HG03565 (cell line): ENCODE measurements around the gene DNAJC9.
"Not testable (repeated sequence)": the region's sequence is repeated elsewhere in the genome, so short reads cannot be mapped to it uniquely, and the experiment has no call there.

ENCODE experiments used
- ATAC-seq: cut with Tn5 transposase; IDR thresholded peaks from one replicate; pipeline ENCODE4 v1.9.1; 2021; ENCODE audit warnings: mild to moderate bottlenecking, moderate library complexity; ENCODE audit not compliant: unreplicated experiment

DNAJC9 gene, protein sequence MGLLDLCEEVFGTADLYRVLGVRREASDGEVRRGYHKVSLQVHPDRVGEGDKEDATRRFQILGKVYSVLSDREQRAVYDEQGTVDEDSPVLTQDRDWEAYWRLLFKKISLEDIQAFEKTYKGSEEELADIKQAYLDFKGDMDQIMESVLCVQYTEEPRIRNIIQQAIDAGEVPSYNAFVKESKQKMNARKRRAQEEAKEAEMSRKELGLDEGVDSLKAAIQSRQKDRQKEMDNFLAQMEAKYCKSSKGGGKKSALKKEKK

GRCh38 chr10:73246646-73247508, at the start of gene DNAJC9:
Gene DNAJC9, minus strand, starts transcription at chr10:73247255. Its CDS starts 66 bp downstream, at chr10:73247189.
- ATAC-seq = peak; percentile 73

DNA sequence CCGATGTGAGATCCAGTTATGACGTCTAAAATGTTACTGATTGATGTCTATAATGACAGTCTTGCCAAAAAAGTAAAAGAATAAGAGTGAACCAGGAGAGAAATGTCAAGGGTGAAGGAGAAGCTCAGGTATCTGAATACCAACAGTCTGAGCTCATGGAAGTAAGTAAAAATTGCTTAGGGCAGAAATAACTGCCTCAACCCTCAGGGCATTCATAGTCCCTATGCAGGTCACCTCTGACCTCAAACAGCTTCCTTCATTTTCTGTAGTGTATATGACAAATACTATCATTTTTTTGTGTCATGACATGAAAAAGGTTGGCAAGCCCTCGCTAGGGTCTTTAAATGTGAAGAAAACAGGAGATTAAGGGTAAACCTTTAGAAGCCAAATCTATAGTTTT, 46.4 kb upstream of the DNAJC9 start:
- no peak for ATAC-seq

GRCh38 chr10:73289958-73290357, 42.9 kb upstream of the DNAJC9 start:
- ATAC-seq = no peak

DNA sequence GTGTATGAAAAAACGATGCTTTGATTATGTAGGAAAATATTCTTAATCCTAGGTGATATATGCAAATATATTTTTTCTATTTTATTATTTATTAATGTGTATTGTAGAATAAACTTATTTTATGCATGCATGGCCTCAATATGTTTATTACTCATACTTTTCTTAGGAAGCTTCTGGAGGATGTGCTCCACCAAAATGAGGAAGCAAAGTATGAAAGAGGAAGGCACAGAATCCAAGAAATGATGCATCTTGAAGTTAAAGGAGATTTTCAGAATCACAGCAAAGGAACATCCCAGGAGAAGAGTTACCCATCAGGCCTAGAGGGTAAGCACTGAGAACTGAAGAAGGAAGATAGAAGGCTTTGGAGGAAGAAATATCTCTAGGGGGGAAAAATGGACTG, 40.4 kb upstream of the DNAJC9 start:
- ATAC-seq = no peak

GRCh38 chr10:73281097-73281496, 34.0 kb upstream of the DNAJC9 start:
- no peak for ATAC-seq

DNA sequence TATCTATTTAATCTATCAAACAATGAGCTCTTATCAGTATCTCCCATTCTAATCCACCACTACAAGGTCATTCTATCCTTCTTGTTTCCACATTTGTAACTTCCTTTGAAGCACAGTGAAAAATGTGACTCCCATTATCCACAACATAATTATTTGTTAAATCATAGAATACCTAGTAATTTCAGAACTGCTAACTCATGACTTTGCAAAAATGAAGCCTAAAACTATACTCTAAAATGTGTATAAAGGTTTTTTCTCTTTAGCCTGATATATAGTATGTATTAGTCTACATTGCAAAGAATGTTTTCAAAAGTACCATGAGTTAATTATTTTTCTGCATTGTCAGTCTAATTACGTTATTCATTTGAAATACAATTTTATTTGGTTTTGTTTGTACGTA, 17.4 kb upstream of the DNAJC9 start:
- no peak for ATAC-seq

GRCh38 chr10:73263693-73264347, 16.8 kb upstream of the DNAJC9 start:
- no peak for ATAC-seq

DNA sequence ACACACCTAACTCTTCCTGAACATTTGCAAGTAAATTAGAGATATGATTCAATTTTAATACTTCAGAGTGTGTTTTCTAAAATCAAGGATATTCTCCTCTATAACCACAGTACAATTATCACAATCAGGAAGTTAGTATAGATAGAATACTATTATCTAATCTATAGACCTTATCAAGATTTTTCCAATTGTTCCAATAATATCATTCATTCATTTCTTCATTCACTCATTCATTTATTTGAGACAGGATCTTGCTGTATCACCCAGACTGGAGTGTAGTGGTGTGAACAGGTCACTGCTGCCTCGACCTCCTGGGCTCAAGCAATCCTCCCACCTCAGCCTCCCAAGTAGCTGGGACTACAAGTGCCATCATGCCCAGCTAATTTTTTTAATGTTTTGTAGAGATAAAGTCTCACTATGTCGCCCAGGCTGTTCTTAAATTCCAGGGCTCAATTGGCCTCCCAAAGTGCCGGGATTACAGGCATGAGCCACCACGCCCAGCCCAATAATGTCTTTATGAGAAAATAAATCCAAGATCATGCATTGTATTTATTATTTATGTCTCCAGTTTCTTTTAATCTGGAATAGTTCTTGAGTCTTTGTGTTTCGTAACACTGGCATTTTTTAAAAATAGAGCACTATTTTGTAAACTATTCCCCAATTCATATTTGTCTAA, 16.0 kb upstream of the DNAJC9 start:
- no peak for ATAC-seq

DNA sequence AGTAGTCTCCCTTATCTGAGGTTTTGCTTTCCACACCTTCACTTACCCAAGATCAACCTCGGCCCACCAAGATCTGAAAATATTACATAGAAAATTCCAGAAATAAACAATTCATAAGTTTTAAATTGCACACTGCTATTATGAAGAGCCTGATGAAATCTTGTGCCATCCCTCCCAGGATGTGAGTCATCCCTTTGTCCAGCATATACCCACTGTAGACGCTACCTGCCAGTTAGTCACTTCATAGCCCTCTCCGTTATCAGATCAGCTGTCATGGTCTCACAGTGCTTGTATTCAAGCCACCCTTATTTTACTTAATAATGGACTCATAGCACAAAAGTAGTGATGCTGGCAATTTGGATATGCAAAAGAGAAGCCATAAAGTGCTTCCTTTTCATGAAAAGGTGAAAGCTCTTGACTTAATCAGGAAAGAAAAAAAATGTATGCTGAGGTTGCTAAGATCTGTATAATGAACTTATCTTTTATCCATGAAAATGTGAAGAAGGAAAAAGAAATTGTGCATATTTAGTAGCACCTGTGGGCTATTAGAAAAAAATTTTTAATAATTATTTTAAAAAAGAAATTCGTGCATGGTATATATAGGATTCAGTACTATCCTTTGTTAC, 15.2 kb upstream of the DNAJC9 start:
- no peak for ATAC-seq

DNA sequence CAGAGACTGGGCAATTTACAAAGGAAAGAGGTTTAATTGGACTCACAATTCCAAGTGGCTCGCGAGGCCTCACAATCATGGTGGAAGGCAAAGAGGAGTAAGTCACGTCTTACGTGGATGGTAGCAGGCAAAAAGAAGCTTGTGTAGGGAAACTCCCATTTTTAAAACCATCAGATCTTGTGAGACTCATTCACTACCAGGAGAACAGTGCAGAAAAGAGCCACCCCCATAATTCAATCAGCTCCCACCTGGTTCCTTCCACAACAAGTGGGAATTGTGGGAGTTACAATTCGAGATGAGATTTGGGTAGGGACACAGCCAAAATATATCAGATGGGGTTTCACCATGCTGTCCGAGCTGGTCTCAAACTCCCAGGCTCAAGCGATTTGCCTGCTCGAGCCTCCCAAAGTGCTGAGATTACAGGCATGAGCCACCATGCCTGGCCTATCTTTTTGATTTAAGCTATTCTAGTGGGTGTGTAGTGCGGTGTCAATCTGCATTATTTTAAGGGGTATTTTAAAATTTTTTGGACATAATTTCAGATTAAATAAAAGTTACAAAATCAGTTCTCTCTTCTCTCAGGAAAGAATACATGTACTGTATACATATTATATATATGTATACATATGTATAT, 14.4 kb upstream of the DNAJC9 start:
- no peak for ATAC-seq

GRCh38 chr10:73258612-73259011, 11.6 kb upstream of the DNAJC9 start:
- not testable (repeated sequence) for ATAC-seq

GRCh38 chr10:73253225-73253555, 6.1 kb upstream of the DNAJC9 start:
- ATAC-seq = no peak

DNA sequence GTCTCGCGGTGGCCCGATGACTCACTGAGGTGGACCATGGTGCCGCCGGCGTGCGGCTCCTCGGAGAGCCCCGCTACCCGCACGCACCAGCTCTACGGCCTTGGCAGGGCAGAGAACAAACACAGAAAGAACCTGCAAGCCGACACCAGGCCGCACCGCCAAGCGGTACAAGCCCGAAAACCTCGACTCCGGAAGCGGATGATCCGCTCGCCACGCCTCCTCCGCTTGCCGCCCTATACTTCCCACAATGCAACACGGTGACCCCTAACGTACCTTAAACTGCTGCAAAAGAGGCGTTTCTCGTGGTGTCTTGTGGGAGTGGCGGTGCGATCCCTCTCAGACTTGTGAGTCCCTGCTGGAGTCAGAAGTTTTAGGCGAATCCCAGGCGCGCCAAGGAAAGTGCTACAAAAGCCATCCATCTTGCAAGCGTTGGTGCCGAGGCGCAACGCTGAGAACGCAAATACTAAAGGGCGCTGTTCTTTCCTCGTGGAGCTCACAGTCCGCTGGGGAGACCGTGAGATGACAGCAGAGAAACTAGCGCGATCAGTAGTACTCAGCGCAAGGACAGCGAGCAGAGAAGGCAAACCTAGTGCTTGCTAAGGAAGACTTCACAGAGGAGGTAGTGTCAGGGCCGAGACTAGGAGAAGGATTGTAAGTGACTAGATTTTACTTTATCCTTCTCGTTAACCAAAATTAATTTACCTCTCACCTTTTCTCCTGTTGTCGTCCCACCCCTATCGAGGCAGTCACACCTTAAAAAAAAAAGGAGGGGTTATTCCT, 5.6 kb upstream of the DNAJC9 start, which contains the start of gene MRPS16:
Gene MRPS16, minus strand, starts transcription at position 200 of the 780 bp plus-strand sequence. Its CDS starts 162 bp downstream, at position 38.
- peak; percentile 80 for ATAC-seq

GRCh38 chr10:73251683-73252444, 4.8 kb upstream of the DNAJC9 start:
- no peak for ATAC-seq

- no peak for ATAC-seq
These were observed 1.2 kb upstream of the DNAJC9 start for GRCh38 chr10:73248259-73248724.

DNA sequence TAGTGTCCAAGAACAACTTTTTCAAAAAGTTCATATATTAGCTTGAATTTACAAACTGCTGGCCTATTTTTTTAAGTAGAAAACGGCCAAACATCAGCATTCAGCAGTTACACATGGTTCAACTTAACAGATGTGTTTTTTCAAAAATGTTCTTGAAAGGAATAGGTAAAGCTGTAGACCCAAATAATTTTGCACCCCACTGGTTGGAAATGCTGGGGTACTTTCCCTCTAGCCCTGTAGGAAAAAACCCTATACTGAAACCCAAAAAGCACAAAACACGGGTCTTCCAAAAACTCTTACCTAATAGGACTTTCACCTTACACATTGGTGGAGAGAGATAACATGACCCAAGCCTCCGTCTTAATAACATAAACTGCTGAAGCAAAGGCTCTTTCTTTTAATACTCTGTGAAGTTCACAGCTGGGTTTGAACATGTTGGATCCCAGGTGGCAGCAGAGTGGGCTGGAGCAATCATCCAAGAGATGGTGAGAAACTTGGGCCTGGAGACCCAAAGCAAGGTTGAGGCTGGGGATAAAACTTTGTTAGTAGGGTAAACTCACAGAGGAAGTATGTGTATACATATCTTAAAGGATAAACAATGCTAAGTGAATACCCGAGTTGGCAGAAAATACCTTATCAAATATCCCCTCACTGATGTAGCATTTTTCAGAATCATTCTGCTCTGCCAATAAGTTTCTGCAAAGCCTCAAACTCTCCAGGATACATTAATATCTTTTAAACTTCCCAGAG, 629 bp upstream of the DNAJC9 start:
- no peak for ATAC-seq

GRCh38 chr10:73246322-73246645, 771 bp downstream of the DNAJC9 start:
- no peak for ATAC-seq

- ATAC-seq = no peak
These were observed 2.1 kb downstream of the DNAJC9 start for GRCh38 chr10:73244866-73245477.
